NCI-H2196 treated with DMSO at 0.1 percent for 48 hours (cell line): Measurements from ENCODE around the gene KCNJ14.

ENCODE experiments used
- DNase-seq: peaks from one replicate; lab custom pipeline; 2025; ENCODE audit not compliant: unreplicated experiment; lab: John Stamatoyannopoulos, UW

Gene KCNJ14

GRCh38 chr19:48455171-48455907, at the start of gene KCNJ14:
Gene KCNJ14, plus strand, starts transcription at chr19:48455574. Its CDS starts 6,151 bp downstream, at chr19:48461725.
- DNase-seq = no peak

DNA sequence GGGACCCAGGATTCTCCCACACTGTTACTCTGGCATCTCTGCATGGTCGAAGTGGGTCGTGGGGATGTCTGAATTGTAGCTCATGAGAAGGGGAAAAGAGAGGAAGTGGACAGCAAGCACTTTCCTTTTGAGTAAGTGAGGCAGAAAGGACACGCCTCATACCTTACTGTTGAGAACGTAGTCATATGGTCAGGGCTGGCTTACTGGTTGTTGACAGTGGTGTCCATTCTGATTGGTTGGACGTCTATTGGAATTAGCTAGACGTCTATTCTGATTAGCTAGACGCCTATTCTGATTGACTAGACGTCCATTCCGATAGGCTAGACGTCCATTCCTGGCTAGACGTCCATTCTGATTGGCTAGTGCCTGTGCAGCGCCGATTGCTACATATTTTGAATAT, 49.5 kb upstream of the KCNJ14 start:
- DNase-seq = no peak

- DNase-seq = no peak
These were observed 41.3 kb upstream of the KCNJ14 start for GRCh38 chr19:48413879-48414587.

GRCh38 chr19:48415395-48415794, 40.0 kb upstream of the KCNJ14 start:
- DNase-seq = no peak

DNA sequence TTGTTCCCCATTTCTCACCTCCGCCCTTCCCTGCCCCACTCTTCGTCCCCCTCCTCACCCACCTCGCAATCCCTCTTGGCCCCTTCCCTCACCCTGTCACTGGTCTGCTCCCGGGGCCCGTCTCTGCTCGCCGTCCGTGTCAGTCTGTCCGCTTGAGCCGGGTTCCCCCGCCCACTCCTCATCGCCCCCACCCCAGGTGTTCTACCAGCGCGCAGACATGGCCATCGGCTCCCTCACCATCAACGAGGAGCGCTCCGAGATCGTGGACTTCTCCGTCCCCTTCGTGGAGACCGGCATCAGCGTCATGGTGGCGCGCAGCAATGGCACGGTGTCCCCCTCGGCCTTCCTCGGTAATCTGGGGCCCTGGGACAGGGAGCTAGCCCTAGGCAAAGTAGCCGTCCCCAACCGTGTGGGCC, 39.6 kb upstream of the KCNJ14 start:
- no peak for DNase-seq

DNA sequence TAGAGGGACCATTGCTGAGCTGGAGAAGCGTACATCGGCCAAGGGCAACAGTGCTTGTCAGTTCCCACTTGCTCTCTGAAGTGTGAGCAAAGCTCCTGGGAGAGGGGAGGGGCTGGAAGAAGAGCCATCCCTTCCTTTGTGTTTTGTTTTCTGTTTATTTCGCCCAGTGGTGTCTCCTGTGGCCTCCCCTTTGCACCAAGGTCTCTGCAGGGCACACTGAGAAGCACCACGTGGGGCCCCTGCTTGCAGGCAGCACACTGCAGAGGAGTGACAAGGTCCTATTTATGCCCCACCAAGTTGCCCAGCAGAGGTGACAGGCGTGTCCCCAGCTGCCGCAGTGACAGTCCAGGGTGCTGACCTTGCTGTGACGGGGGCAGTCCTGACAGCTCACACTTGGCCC, 38.0 kb upstream of the KCNJ14 start:
- no peak for DNase-seq

GRCh38 chr19:48418317-48419064, 36.9 kb upstream of the KCNJ14 start:
- no peak for DNase-seq

DNA sequence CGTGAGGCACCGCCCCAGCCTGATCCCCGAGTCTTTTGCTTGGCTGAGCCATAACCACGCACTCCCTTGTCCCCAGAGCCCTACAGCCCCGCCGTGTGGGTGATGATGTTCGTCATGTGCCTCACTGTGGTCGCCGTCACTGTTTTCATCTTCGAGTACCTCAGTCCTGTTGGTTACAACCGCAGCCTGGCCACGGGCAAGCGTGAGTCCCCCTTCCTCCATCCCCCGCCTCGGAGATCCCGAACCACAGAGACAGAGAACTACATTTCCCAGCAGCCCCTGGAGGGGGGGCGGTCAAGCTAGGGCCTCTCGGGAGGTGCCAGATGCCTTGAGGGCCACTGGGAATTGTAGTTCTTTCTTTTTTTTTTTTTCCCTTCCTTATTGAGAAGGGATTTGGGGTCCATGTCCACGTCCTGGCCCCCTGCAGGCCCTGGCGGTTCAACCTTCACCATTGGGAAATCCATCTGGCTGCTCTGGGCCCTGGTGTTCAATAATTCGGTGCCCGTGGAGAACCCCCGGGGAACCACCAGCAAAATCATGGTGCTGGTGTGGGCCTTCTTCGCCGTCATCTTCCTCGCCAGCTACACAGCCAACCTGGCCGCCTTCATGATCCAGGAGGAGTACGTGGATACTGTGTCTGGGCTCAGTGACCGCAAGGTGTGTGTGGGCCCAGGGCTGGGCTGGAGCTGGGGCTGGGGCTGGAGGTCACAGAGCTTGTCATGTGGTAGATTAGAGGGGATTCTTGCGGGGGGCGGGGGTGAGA, 36.0 kb upstream of the KCNJ14 start:
- DNase-seq = no peak

GRCh38 chr19:48421548-48421947, 33.8 kb upstream of the KCNJ14 start:
- DNase-seq = no peak

DNA sequence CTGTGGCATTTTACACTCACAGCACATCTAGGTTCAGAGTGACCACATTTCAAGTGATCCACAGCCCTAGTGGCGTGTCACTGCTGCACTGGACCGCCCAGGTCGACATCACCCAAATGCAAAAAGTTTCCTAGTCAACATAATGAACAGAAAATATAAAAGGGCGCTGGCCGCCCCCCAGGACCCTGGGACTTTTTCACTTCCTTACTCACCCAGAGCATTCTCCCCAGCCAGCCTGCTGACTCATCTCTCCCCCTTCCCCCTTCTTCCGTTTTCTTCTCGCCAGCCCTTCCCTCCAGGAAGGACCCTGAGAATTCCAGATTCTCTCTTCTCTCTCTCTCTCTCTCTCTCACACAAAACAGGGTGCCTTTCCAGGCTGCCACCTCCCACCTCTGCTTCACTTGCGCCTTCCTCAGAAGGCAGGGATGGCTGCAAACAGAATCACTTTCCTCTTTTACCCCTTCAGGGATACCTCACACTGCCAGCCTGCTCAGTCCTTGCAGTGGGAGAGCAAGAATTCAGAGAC, 30.6 kb upstream of the KCNJ14 start:
- DNase-seq = no peak

GRCh38 chr19:48428670-48429069, 26.7 kb upstream of the KCNJ14 start:
- no peak for DNase-seq

- no peak for DNase-seq
These were observed 22.0 kb upstream of the KCNJ14 start for GRCh38 chr19:48433337-48433736.

GRCh38 chr19:48436586-48436985, 18.8 kb upstream of the KCNJ14 start:
- no peak for DNase-seq

GRCh38 chr19:48441360-48442050, 13.9 kb upstream of the KCNJ14 start:
- no peak for DNase-seq

DNA sequence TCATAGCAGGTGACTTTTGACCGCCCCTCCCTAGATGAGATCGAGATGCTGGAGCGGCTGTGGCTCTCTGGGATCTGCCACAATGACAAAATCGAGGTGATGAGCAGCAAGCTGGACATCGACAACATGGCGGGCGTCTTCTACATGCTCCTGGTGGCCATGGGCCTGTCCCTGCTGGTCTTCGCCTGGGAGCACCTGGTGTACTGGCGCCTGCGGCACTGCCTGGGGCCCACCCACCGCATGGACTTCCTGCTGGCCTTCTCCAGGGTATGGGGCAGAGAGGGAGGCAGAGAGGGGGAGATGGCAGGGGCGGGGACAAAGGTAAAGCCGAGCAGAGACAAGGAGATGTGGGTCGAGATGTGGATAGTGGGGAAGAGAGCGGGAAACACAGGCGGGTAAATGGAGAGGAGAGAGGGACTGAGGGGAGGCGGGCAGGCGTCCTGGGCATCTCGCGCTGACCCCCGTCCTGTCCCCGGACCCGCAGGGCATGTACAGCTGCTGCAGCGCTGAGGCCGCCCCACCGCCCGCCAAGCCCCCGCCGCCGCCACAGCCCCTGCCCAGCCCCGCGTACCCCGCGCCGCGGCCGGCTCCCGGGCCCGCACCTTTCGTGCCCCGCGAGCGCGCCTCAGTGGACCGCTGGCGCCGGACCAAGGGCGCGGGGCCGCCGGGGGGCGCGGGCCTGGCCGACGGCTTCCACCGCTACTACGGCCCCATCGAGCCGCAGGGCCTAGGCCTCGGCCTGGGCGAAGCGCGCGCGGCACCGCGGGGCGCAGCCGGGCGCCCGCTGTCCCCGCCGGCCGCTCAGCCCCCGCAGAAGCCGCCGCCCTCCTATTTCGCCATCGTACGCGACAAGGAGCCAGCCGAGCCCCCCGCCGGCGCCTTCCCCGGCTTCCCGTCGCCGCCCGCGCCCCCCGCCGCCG, 13.0 kb upstream of the KCNJ14 start:
- no peak for DNase-seq

DNA sequence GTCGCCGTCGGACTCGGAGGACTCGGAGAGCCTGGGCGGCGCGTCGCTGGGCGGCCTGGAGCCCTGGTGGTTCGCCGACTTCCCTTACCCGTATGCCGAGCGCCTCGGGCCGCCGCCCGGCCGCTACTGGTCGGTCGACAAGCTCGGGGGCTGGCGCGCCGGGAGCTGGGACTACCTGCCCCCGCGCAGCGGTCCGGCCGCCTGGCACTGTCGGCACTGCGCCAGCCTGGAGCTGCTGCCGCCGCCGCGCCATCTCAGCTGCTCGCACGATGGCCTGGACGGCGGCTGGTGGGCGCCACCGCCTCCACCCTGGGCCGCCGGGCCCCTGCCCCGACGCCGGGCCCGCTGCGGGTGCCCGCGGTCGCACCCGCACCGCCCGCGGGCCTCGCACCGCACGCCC, 12.1 kb upstream of the KCNJ14 start:
- no peak for DNase-seq

DNA sequence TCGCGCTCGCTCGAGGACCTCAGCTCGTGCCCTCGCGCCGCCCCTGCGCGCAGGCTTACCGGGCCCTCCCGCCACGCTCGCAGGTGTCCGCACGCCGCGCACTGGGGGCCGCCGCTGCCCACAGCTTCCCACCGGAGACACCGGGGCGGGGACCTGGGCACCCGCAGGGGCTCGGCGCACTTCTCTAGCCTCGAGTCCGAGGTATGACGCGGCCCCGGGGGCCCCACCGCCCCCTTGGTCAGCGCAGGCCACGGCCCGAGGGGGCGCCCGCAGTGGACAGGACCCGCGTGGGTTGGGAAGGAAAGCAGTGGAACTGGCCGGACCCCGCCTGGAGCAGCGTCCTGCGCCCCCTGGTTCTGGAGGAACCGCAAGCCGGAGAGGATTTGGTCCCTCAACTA, 11.6 kb upstream of the KCNJ14 start:
- DNase-seq = no peak

GRCh38 chr19:48444129-48444935, 11.0 kb upstream of the KCNJ14 start:
- no peak for DNase-seq

GRCh38 chr19:48444936-48445200, 10.5 kb upstream of the KCNJ14 start:
- DNase-seq = no peak
